Kidney epithelial cell (primary cell): ENCODE measurements around the gene DNMT1. TPM values are rescaled to one million over a fixed set of nuclear protein-coding genes. Genes with fewer than 3 reads are reported as not detected.

ENCODE experiments used
- DNase-seq: peaks from one replicate; pipeline ENCODE4 v3.0.0-alpha.2; 2010; ENCODE audit warnings: low read depth
- H3K27me3 ChIP-seq: 2 replicates; pipeline ENCODE4 v1.6.0; 2011; ENCODE audit warnings: low read length; ENCODE audit not compliant: control insufficient read depth, insufficient read depth
- H3K36me3 ChIP-seq: 2 replicates; pipeline ENCODE4 v1.5.1; 2011; ENCODE audit warnings: low read length; ENCODE audit not compliant: control insufficient read depth, insufficient read depth
- H3K4me3 ChIP-seq: 2 replicates; pipeline ENCODE4 v1.5.1; 2011; ENCODE audit warnings: low read depth, mild to moderate bottlenecking, control low read depth, low read length
- total RNA-seq: library from RNA; depleted of rRNA; stranded (reverse); fragments of >200 nt; gene quantifications from 2 replicates; pipeline ENCODE4 v1.2.3, GENCODE V29; 2015
- TF ChIP-seq, protein P1 (sequence below): IDR thresholded peaks from 2 replicates; pipeline ENCODE4 v1.5.1; 2011; ENCODE audit warnings: mild to moderate bottlenecking, moderate library complexity, low read length, control low read depth, inconsistent platforms; ENCODE audit not compliant: insufficient read depth, poor library complexity, severe bottlenecking

Gene DNMT1
- total RNA-seq, 1 donor from 2014 or later, result 66.9 TPM

DNA sequence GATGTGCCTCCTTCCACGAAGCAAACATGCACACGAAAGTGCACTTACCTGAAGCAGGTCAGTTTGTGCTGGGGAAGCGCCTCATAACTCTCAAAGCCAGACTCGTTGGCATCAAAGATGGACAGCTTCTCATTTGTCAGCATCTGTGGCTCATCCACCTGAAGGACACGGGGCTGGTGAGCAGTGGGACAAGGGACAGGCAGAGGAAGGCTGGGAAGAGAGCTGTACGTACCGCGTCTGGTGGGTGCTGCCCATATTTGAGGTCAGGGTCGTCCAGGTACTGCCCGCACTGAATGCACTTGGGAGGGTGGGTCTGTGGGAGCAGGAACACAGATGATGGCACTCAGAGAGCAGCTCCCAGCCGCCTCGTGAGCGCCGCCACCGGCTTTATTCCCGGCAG, 35.1 kb downstream of the DNMT1 start:
- H3K27me3 ChIP-seq, result no peaks in the 10 kb centered on the region
- H3K4me3 ChIP-seq, result no peak overlapping the region
- DNase-seq, result no peak
- TF ChIP-seq, protein P1, sequence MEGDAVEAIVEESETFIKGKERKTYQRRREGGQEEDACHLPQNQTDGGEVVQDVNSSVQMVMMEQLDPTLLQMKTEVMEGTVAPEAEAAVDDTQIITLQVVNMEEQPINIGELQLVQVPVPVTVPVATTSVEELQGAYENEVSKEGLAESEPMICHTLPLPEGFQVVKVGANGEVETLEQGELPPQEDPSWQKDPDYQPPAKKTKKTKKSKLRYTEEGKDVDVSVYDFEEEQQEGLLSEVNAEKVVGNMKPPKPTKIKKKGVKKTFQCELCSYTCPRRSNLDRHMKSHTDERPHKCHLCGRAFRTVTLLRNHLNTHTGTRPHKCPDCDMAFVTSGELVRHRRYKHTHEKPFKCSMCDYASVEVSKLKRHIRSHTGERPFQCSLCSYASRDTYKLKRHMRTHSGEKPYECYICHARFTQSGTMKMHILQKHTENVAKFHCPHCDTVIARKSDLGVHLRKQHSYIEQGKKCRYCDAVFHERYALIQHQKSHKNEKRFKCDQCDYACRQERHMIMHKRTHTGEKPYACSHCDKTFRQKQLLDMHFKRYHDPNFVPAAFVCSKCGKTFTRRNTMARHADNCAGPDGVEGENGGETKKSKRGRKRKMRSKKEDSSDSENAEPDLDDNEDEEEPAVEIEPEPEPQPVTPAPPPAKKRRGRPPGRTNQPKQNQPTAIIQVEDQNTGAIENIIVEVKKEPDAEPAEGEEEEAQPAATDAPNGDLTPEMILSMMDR, result no peak
- peaks cover 3% of the 10 kb centered on the region for H3K36me3 ChIP-seq

DNA sequence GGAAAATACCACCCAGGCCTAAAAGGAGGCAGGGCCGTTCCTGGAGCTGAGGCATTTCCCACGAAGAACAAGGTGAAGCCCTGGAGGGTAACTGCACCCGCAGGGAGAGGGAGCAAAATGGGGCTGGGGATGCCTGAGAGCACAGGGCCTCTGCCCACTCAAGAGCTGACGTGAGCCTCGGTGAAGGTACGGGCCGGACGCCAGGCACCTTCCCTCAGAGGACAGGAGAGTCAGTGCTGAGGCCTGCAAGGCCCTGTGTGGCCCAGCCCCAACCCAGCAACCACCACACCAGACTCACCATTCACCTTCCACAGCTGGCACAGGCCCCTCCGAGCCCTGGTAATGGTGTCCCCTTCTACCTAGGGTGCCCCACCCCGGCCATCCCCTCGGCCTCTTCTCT, 36.3 kb downstream of the DNMT1 start:
- Histone ChIP-seq H3K4me3 (no peak overlapping the region), H3K27me3 (no peaks in the 10 kb centered on the region), H3K36me3 (peaks cover 5% of the 10 kb centered on the region)
- TF ChIP-seq, protein P1, result no peak
- DNase-seq, result no peak

DNA sequence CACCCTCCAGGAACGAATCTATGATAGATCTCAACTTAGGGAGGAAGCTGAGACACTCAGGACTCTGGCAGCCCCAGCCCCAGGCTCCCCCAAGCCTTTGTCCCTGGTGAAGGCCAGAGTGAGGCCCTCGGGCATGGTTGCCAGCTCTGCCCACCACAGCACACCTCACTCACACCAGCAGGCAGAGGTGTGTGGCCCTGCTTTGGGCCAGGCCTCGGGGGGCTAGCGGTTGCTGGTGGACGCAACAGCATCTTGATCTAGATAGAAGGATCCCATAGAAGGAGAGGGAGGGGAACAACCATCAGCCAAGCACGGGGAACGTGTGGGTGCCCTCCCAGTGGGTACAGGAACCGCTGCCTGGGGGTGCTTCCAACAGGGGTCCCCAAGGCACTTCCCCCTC, 36.7 kb downstream of the DNMT1 start:
- Histone ChIP-seq H3K27me3 (no peaks in the 10 kb centered on the region), H3K36me3 (peaks cover 5% of the 10 kb centered on the region), H3K4me3 (no peak overlapping the region)
- TF ChIP-seq, protein P1, result no peak
- no peak for DNase-seq

DNA sequence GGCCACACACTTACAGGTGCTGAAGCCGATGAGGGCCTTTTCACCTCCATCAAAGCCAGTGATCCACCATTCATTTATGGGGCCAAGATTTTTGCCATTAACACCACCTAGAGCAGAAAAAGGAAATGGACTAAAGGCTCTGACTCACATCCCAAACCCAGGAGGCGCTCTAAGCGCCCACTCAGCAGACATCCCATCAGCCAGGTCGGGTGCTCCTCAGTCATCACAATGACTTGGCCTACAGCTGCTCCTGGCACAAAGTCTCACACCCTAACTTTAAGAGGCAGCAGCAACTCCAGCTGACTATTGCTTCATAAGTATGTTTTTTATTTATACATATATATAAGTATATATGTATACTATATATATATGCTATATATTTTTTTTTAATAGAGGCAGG, 38.9 kb downstream of the DNMT1 start:
- Histone ChIP-seq H3K4me3 (no peak overlapping the region), H3K27me3 (no peaks in the 10 kb centered on the region), H3K36me3 (peaks cover 5% of the 10 kb centered on the region)
- no peak for DNase-seq
- TF ChIP-seq, protein P1, result no peak

DNA sequence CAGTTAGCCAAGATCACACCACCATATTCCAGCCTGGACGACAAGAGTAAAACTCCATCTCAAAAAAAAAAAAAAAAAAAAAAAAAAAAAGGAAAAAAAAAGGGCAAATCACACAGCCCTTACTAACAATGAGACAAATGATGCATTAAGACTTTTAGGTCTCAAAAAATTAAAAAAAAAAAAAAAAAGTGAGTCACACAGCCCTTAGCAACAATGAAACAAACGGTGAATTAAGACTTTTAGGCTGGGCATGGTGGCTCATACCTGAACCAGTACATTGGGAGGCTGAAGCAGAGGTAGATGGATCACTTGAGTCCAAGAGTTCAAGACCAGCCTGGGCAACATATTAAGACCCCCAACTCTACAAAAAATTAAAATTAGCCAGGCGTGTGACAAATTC, 42.7 kb downstream of the DNMT1 start:
- Histone ChIP-seq H3K36me3 (peaks cover 7% of the 10 kb centered on the region), H3K4me3 (no peak overlapping the region), H3K27me3 (no peaks in the 10 kb centered on the region)
- no peak for DNase-seq
- TF ChIP-seq, protein P1, result no peak

DNA sequence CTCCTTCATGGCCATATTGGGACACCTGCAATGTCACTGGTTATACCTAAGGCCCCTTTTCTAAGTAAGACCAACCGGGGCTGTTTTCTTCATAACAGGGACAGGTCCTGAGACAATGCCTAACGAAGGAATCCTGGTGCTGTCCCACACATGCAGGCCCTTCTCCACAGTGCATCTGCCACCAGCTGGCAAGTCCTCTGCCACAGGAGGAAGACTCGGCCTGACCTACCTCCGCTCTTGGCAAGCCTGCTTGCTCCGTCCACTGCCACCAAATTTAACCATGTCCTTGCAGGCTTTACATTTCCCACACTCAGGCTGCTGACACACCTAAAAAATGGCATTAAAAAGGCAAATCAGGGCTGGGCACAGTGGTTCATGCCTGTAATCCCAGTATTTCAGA, 43.2 kb downstream of the DNMT1 start:
- Histone ChIP-seq H3K36me3 (peaks cover 7% of the 10 kb centered on the region), H3K27me3 (no peaks in the 10 kb centered on the region), H3K4me3 (no peak overlapping the region)
- TF ChIP-seq, protein P1, result no peak
- DNase-seq, result no peak
